Bone marrow (tissue), 2 donors: ENCODE data around the gene KRTAP5-3.
"Not testable (repeated sequence)": the region's sequence is repeated elsewhere in the genome, so short reads cannot be mapped to it uniquely, and the experiment has no call there.

Source experiments
- DNase-seq, 2 donors: peaks; one replicate each; lab custom pipeline; 2025; lab: John Stamatoyannopoulos, UW

The KRTAP5-3 gene

DNA sequence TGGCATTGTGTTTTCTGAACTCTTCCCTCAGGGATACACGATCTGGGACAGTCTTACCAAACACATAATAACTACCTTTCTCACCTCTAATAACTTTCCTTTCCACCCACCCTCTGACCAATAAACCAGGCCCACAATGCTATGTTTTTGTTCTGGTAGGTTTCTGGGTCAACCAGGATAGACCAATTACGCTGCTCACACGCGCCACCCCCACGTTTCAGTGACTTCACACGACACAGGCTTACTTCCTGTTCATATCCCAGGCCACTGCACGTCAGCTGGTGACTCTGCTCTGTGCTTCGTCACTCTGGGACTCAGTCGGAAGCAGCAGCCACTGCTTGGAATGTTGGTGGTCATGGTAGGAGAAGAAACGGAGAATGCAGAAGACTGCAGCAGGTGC is 11.2 kb upstream of the KRTAP5-3 start:
- no peak for DNase-seq

DNA sequence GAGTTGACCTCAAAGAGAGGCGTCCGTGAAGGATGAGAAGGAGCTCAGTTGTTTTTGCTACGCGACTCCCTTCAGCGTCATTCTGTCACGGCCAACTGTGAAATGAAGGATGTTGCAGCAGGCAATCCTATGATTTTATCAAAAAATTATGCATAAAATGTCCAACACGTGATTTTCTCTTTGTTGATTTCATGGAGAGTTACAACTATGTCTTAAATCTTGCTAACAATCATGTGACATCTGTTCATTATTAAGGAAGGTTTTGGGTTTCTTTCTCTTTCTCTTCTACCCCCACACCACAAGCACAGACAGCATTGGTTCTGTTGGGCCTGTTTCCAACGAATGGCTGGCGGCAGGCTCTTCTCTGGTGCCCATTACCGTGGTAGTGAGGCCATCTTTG is 10.0 kb upstream of the KRTAP5-3 start:
- DNase-seq: no peak

- DNase-seq: not testable (repeated sequence)
Measured at GRCh38 chr11:1607901-1608300, 362 bp downstream of the KRTAP5-3 start.

- not testable (repeated sequence) for DNase-seq
Measured at GRCh38 chr11:1607156-1607845, 962 bp downstream of the KRTAP5-3 start.

DNA sequence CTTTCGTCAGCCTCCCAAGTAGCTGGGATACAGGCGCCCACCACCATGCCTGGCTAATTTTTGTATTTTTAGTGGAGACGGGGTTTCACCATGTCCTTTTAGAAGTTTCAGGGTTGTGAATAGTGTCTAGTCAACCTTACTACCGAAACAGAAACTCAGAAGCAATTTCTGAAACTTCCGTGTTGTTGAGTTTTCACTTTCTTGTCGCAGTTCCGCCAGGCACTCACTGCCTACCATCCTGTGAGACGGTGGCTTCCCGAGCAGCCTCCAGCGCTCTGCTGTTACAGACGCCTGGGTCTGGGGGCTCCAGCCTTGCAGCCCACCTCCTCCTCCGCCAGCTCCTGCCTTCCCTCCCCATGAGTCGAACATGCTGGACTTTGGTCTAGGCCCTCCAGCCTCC is 2.3 kb downstream of the KRTAP5-3 start:
- not testable (repeated sequence) for DNase-seq

- no peak for DNase-seq
Measured at GRCh38 chr11:1604711-1605110, 3.6 kb downstream of the KRTAP5-3 start.

DNA sequence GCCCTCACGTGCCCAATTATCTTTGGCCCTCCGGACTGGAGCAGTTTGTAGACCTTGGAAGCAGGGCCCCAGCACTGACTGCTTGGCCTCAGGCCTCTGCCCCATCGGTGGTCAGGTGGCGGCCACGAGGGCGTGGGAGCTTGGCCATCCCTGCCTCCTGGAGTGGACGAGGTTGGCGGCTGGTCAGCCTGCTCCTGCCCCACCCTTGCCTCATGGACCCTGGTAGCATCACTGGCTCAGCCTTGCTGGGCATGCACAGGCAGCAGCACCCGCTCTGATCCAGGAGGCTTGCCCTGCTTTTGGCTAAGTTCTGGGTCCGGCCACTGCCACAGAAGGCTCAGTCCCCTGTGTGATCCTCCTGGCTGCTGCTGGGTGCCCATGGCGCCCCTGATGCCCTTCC is 4.1 kb downstream of the KRTAP5-3 start:
- DNase-seq: no peak

DNA sequence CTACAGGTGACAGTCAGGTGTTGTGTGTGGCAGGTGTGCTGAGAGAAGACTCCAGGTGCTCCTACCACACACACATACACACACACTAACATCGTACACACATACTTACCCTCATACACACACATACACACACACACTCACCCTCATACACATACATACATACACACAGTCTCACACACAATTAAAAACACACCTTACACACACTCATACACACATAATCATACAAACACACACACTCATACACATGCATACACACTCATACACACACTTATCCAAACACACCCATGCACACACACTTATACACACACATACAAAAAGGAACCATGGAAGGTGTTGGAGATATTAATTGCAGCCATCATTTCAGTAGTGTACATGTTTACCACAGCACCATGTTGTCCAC is 4.6 kb downstream of the KRTAP5-3 start:
- DNase-seq: no peak

DNA sequence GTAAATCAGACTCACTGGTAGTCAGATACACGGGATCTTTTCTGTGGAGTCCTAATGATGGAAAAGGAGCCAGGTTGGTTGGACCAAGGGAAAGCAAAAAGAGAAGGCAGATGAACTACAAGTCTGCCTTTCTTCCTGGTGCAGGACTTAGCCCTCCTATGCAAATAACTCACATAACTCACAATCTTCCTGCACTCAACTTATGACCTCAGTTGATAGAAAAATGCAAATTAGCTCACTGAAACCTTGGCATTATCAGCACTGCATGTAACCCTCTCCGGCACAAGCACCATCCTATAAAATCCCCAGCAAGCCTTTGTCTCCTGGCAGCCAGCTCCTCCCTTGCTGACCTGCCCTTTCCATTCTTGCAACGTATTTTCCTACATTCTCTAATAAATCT is 6.6 kb downstream of the KRTAP5-3 start:
- not testable (repeated sequence) for DNase-seq

- no peak for DNase-seq
Measured at GRCh38 chr11:1600626-1601025, 7.6 kb downstream of the KRTAP5-3 start.

DNA sequence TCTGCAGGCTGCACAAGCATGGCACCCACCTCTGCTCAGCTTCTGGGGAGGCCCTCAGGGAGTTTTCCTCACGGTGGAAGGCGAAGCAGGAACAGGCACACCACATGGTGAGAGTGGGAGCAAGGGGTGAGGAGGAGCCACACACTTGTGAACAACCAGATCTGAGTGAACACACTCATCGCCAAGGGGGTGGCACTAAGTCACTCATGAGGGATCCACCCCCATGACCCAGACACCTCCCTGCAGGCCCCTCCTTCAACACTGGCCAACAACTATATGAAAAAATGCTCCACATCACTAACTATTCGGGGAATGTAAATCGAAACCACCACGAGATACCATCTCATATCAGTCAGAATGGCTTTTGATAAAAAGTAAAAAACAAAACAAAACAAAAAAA is 9.4 kb downstream of the KRTAP5-3 start:
- no peak for DNase-seq

DNA sequence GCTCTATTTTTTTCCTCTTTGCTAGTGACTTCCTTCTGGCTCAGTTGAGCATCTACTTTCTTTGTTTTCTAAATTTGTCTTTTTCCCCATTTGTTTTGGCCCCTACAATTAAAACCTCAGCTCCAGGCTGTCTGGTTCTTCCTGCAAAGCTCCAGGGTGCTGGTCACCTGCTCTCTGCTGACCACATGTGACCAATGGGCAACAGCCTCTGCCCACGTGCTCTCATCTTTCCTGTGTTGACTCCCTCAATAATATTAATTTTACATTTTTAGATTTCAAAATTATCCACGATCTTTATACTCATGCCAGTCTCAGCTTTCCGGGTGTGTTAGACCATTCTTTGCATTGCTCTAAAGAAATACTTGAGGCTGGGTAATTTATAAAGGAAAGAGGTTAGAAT is 9.9 kb downstream of the KRTAP5-3 start:
- DNase-seq: not testable (repeated sequence)

DNA sequence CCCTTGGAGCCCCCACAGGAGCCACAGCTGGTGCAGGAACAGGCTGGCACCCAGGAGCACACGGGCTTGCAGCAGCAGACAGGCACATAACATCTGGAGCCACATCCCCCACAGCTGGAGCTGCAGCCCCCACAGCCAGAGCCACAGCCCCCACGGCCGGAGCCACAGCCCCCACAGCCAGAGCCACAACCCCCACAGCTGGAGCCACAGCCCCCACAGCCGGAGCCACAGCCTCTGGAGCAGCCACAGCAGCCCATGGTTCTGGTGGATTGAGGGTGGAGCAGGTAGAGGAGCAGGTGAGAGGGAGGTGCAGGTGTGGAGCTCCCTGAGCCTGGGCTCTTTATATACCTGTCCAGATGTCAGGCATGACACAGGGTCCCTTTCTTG is 10.3 kb downstream of the KRTAP5-3 start, which contains the start of gene KRTAP5-2:
Gene KRTAP5-2 (minus strand): TSS at position 301 of the 387 bp plus-strand sequence. CDS start 44 bp downstream, at position 257.
- DNase-seq: no peak

GRCh38 chr11:1597331-1597993 is 10.8 kb downstream of the KRTAP5-3 start:
- no peak for DNase-seq

GRCh38 chr11:1596576-1597121 is 11.6 kb downstream of the KRTAP5-3 start:
- not testable (repeated sequence) for DNase-seq

GRCh38 chr11:1595994-1596575 is 12.2 kb downstream of the KRTAP5-3 start:
- DNase-seq: not testable (repeated sequence)

- no peak for DNase-seq
Measured at GRCh38 chr11:1592628-1593027, 15.6 kb downstream of the KRTAP5-3 start.

DNA sequence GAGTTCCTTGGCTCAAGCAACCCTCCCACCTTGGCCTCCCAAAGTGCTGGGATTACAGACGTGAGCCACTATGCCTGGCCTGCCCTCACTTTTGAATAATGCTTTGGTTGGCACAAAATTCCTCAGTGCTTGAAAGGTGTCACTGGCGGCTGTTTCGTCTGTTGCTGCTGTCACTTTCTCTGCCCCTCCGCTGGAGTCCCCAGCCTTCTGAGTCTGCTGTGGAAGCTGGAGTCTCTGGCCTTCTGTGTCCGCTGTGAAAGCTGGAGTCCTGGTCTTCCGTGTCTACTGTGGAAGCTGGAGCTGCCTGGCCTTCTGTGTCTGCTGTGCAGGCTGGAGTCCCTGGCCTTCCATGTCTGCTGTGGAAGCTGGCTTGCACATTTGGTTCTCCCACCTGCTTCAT is 18.3 kb downstream of the KRTAP5-3 start:
- no peak for DNase-seq

DNA sequence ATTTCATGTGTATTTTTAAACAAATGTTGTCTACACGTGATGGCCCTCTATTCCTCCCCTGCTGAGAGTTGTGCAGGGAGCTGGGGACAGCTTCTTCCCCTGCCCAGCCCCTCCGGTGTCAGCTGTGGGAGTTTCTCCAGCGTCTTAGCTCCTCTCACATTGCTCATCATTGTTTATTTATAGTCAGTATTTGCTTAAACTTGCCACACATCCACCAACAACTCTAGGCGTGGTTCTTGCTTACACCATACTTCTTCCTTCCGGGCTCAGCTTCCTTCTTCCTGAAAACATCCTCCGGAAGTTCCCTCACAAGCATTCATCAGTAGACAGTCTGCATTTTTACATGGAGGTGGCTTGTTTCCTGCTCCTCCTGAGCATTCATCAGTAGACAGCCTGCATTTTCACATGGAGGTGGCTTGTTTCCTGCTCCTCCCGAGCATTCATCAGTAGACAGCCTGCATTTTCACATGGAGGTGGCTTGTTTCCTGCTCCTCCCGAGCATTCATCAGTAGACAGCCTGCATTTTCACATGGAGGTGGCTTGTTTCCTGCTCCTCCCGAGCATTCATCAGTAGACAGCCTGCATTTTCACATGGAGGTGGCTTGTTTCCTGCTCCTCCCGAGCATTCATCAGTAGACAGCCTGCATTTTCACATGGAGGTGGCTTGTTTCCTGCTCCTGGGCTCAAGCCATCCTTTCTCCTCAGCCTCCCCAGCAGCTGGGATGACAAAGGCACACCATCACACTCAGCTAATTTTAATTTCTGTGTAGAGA is 18.9 kb downstream of the KRTAP5-3 start:
- not testable (repeated sequence) for DNase-seq

DNA sequence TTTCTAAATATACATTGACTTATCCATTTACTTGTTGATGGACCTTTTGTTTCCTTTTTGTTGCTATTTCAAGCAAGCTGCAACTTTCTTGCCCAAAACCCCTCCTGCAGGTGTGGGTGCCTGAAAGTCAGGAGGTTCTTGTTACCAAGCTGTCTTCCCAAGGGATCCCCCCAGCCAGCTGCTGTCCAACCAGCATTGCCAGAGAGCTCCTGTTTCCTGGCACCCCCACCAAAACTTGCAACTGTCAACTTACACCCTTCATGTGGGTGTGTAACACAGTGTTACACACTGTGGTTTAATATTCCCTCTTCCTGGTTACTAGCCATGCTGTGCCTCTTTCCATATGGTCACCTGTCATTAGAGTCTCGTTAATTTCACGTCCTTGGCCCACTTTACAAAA is 21.6 kb downstream of the KRTAP5-3 start:
- no peak for DNase-seq

DNA sequence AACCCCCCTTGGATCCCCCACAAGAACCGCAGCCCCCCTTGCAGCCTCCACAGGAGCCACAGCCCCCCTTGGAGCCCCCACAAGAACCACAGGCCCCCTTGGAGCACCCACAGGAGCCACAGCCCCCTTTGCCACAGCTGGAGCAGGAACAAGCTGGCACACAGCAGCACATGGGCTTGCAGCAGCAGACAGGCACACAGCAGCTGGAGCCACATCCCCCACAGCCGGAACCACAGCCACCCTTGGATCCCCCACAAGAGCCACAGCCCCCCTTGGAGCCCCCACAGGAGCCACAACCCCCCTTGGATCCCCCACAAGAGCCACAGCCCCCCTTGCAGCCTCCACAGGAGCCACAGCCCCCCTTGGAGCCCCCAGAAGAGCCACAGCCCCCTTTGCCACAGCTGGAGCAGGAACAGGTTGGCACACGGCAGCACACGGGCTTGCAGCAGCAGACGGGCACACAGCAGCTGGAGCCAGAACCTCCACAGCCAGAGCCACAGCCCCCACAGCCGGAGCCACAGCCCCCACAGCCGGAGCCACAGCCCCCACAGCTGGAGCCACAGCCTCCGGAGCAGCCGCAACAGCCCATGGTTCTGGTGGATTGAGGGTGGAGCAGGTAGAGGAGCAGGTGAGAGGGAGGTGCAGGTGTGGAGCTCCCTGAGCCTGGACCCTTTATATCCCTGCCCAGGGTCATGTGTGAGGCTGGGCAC is 23.4 kb downstream of the KRTAP5-3 start, which contains the start of gene KRTAP5-1:
Gene KRTAP5-1 (minus strand): TSS at position 623 of the 710 bp plus-strand sequence. CDS start 34 bp downstream, at position 589.
- not testable (repeated sequence) for DNase-seq
